ENCODE results near the gene TNKS2.

TNKS2 gene

DNA sequence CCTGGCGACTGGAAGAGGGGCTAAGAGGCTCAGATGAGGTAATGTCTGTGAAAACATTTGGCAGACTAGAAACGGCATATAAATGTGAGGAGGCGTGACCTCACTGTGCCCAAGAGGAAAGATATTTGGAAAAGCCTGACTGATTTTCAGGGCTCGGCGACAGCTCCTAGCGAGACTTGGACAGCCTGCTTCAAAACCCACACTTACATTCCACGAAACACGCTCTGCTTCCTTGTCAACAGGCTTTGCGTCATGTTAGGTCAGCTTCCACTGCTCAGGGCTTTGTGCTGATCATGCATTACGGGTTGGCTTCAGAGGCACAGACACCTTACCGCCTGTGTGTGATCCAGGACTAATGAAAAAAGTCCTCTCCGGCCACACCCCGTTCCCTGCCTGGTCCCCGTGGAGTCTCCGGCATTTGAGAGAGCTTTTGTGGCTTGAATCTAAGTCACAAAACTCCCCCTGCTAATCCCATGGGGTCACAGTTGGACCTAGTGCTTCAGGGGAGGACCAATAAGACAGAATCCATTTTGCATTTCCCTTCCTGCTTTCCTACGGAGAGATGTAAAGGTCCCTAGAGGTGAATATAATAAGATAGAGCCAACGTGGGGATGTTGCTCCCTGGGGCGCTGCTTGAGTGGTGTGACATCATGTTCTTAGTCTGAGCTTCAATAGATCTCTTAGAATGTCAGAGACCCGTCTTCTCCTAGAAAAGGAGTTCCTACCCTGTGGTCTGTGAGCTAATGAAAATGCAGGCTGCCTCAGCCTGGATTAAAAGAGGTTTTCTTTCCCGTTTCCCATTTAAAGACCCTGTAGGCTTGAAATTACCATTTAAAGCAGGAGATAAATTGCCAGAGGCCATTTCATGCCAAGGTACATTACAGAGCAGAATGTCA lies 85.6 kb downstream of the TNKS2 start:
- H3K27me3 ChIP-seq (ENCODE audit: control insufficient read depth in 1 of 2, insufficient read depth in 1 of 2, low read length in 2 of 2) = no peaks in the 10 kb centered on the region
- H3K4me3 ChIP-seq (ENCODE audit: insufficient read depth in 1 of 2, low read depth in 1 of 2, low read length in 2 of 2) = peak overlapping the region in 1 of 2 experiments; percentile 46
- H2AFZ ChIP-seq (ENCODE audit: low read depth, low read length) = peak overlapping the region; percentile 18
- H3K79me1 ChIP-seq (replicated peaks; ENCODE audit: low read length, poor library complexity, severe bottlenecking) = no peaks in the 10 kb centered on the region
- H3K14ac ChIP-seq (ENCODE audit: low read length in 2 of 2) = peak overlapping the region in 1 of 2 experiments; percentile 87
- H2BK120ac ChIP-seq (ENCODE audit: low read depth, low read length) = no peak overlapping the region
- H2AK5ac ChIP-seq (ENCODE audit: low read length, severe bottlenecking) = no peak overlapping the region
- peak overlapping the region; percentile 78 for H4K8ac ChIP-seq (ENCODE audit: low read length)
- peaks cover 7% of the 10 kb centered on the region for H3K4me1 ChIP-seq (ENCODE audit: control insufficient read depth, insufficient read depth, low read depth, low read length)
- H3K18ac ChIP-seq (ENCODE audit: low read depth in 1 of 2, low read length in 2 of 2) = peak overlapping the region in 1 of 2 experiments; percentile 73
- no peaks in the 10 kb centered on the region for H3K36me3 ChIP-seq (ENCODE audit: control insufficient read depth in 1 of 2, insufficient read depth in 2 of 2, low read depth in 1 of 2, low read length in 2 of 2)
- no peak overlapping the region for H2BK5ac ChIP-seq (ENCODE audit: low read depth, low read length, poor library complexity, severe bottlenecking)
- DNase-seq = peak; percentile 45
- peak overlapping the region; percentile 41 for H3K4me2 ChIP-seq (ENCODE audit: low read length, poor library complexity, severe bottlenecking)
- no peak overlapping the region for H4K91ac ChIP-seq (ENCODE audit: low read length)
- no peak overlapping the region for H3K23ac ChIP-seq (ENCODE audit: low read length in 2 of 2)
- peak overlapping the region in 1 of 2 experiments; percentile 67 for H3K4ac ChIP-seq (ENCODE audit: low read depth in 1 of 2, low read length in 2 of 2)
- no peaks in the 10 kb centered on the region for H3K9me3 ChIP-seq (ENCODE audit: control insufficient read depth, low read length)
- H2BK12ac ChIP-seq (ENCODE audit: low read length in 2 of 2) = peak overlapping the region in 1 of 2 experiments; percentile 71
- H3K9ac ChIP-seq (ENCODE audit: low read length) = peak overlapping the region; percentile 55
- no peak overlapping the region for H3K27ac ChIP-seq (ENCODE audit: low read length, poor library complexity, severe bottlenecking)
- WGBS = 54% methylated on average over 20 of the region's 20 CpGs
- H2BK15ac ChIP-seq (ENCODE audit: low read depth, poor library complexity, severe bottlenecking) = no peak overlapping the region

DNA sequence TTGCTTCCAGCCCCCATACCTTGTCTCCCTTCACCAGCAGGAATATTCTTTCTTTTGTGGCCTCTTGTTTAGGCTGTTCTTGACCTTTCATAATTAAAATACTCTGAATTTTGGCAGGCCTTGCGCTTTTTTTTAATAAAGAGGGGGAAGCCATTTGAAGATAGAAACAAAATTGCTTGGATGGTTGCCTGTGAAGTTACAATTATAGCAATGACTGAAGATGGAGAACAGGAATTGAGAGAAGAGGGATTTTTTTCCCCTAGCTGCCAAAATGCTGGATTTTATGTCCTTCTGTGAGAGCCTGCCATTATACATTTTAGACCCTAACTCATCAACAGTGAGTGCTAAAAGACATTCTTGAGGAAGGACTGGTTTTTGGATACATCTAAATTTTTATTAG lies 86.3 kb downstream of the TNKS2 start:
- no peak overlapping the region for H3K4me2 ChIP-seq (ENCODE audit: low read length, poor library complexity, severe bottlenecking)
- H3K4ac ChIP-seq (ENCODE audit: low read depth in 1 of 2, low read length in 2 of 2) = no peak overlapping the region
- no peak overlapping the region for H3K23ac ChIP-seq (ENCODE audit: low read length in 2 of 2)
- no peak overlapping the region for H3K27ac ChIP-seq (ENCODE audit: low read length, poor library complexity, severe bottlenecking)
- H3K18ac ChIP-seq (ENCODE audit: low read depth in 1 of 2, low read length in 2 of 2) = peak overlapping the region in 1 of 2 experiments; percentile 22
- no peak overlapping the region for H3K4me3 ChIP-seq (ENCODE audit: insufficient read depth in 1 of 2, low read depth in 1 of 2, low read length in 2 of 2)
- no peak overlapping the region for H2BK120ac ChIP-seq (ENCODE audit: low read depth, low read length)
- H2BK5ac ChIP-seq (ENCODE audit: low read depth, low read length, poor library complexity, severe bottlenecking) = no peak overlapping the region
- DNase-seq = no peak
- H2AK5ac ChIP-seq (ENCODE audit: low read length, severe bottlenecking) = no peak overlapping the region
- H3K27me3 ChIP-seq (ENCODE audit: control insufficient read depth in 1 of 2, insufficient read depth in 1 of 2, low read length in 2 of 2) = no peaks in the 10 kb centered on the region
- no peak overlapping the region for H2AFZ ChIP-seq (ENCODE audit: low read depth, low read length)
- no peaks in the 10 kb centered on the region for H3K36me3 ChIP-seq (ENCODE audit: control insufficient read depth in 1 of 2, insufficient read depth in 2 of 2, low read depth in 1 of 2, low read length in 2 of 2)
- no peaks in the 10 kb centered on the region for H3K79me1 ChIP-seq (replicated peaks; ENCODE audit: low read length, poor library complexity, severe bottlenecking)
- H3K14ac ChIP-seq (ENCODE audit: low read length in 2 of 2) = no peak overlapping the region
- no peak overlapping the region for H4K8ac ChIP-seq (ENCODE audit: low read length)
- no peak overlapping the region for H3K9ac ChIP-seq (ENCODE audit: low read length)
- H4K91ac ChIP-seq (ENCODE audit: low read length) = no peak overlapping the region
- no peaks in the 10 kb centered on the region for H3K9me3 ChIP-seq (ENCODE audit: control insufficient read depth, low read length)
- H2BK15ac ChIP-seq (ENCODE audit: low read depth, poor library complexity, severe bottlenecking) = no peak overlapping the region
- WGBS = 94% methylated on average over 1 of the region's 1 CpG
- H3K4me1 ChIP-seq (ENCODE audit: control insufficient read depth, insufficient read depth, low read depth, low read length) = peaks cover 7% of the 10 kb centered on the region
- H2BK12ac ChIP-seq (ENCODE audit: low read length in 2 of 2) = no peak overlapping the region

- over 99% methylated on average over 6 of the region's 9 CpGs for WGBS
- Histone ChIP-seq H3K27ac (ENCODE audit: low read length, poor library complexity, severe bottlenecking) (no peak overlapping the region), H3K9ac (ENCODE audit: low read length) (no peak overlapping the region), H2BK15ac (ENCODE audit: low read depth, poor library complexity, severe bottlenecking) (no peak overlapping the region), H4K91ac (ENCODE audit: low read length) (no peak overlapping the region), H3K23ac (ENCODE audit: low read length in 2 of 2) (no peak overlapping the region), H2BK5ac (ENCODE audit: low read depth, low read length, poor library complexity, severe bottlenecking) (no peak overlapping the region), H4K8ac (ENCODE audit: low read length) (no peak overlapping the region), H3K4ac (ENCODE audit: low read depth in 1 of 2, low read length in 2 of 2) (no peak overlapping the region), H3K4me2 (ENCODE audit: low read length, poor library complexity, severe bottlenecking) (no peak overlapping the region), H3K9me3 (ENCODE audit: control insufficient read depth, low read length) (no peaks in the 10 kb centered on the region), H3K4me1 (ENCODE audit: control insufficient read depth, insufficient read depth, low read depth, low read length) (peaks cover 6% of the 10 kb centered on the region), H3K14ac (ENCODE audit: low read length in 2 of 2) (no peak overlapping the region), H3K36me3 (ENCODE audit: control insufficient read depth in 1 of 2, insufficient read depth in 2 of 2, low read depth in 1 of 2, low read length in 2 of 2) (no peaks in the 10 kb centered on the region), H3K4me3 (ENCODE audit: insufficient read depth in 1 of 2, low read depth in 1 of 2, low read length in 2 of 2) (no peak overlapping the region), H3K18ac (ENCODE audit: low read depth in 1 of 2, low read length in 2 of 2) (no peak overlapping the region), H3K79me1 (replicated peaks; ENCODE audit: low read length, poor library complexity, severe bottlenecking) (no peaks in the 10 kb centered on the region), H2BK120ac (ENCODE audit: low read depth, low read length) (no peak overlapping the region), H2AK5ac (ENCODE audit: low read length, severe bottlenecking) (no peak overlapping the region), H3K27me3 (ENCODE audit: control insufficient read depth in 1 of 2, insufficient read depth in 1 of 2, low read length in 2 of 2) (no peaks in the 10 kb centered on the region), H2BK12ac (ENCODE audit: low read length in 2 of 2) (no peak overlapping the region), H2AFZ (ENCODE audit: low read depth, low read length) (no peak overlapping the region)
- no peak for DNase-seq
These were observed 87.3 kb downstream of the TNKS2 start for GRCh38 chr10:91885362-91886079.

DNA sequence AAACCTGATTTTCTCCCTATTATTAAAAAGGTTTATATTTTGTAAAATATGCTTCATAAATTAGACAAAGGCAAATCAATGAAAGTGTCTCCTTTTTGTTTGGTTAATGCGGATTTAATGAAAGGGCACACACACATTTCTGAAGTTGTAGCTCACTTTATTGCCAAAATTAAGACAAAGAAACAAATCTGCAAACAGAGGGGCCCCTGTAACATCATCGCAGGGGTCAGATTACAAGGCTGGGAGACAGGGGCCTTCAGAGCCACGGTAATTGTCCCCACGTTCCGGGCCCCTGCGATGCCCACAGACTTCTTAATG lies 88.7 kb downstream of the TNKS2 start:
- H3K4me3 ChIP-seq (ENCODE audit: insufficient read depth in 1 of 2, low read depth in 1 of 2, low read length in 2 of 2) = peak overlapping the region; percentile 64 to 88
- H3K27ac ChIP-seq (ENCODE audit: low read length, poor library complexity, severe bottlenecking) = no peak overlapping the region
- H2AFZ ChIP-seq (ENCODE audit: low read depth, low read length) = peak overlapping the region; percentile 73
- peaks cover 8% of the 10 kb centered on the region for H3K4me1 ChIP-seq (ENCODE audit: control insufficient read depth, insufficient read depth, low read depth, low read length)
- WGBS = 7% methylated on average over 6 of the region's 6 CpGs
- H3K18ac ChIP-seq (ENCODE audit: low read depth in 1 of 2, low read length in 2 of 2) = peak overlapping the region in 1 of 2 experiments; percentile 61
- H3K14ac ChIP-seq (ENCODE audit: low read length in 2 of 2) = no peak overlapping the region
- no peaks in the 10 kb centered on the region for H3K79me1 ChIP-seq (replicated peaks; ENCODE audit: low read length, poor library complexity, severe bottlenecking)
- peak overlapping the region; percentile 78 for H3K9ac ChIP-seq (ENCODE audit: low read length)
- peak overlapping the region; percentile 74 for H4K8ac ChIP-seq (ENCODE audit: low read length)
- DNase-seq = no peak
- H3K9me3 ChIP-seq (ENCODE audit: control insufficient read depth, low read length) = no peaks in the 10 kb centered on the region
- H4K91ac ChIP-seq (ENCODE audit: low read length) = peak overlapping the region; percentile 87
- no peak overlapping the region for H2BK15ac ChIP-seq (ENCODE audit: low read depth, poor library complexity, severe bottlenecking)
- peak overlapping the region in 1 of 2 experiments; percentile 81 for H3K4ac ChIP-seq (ENCODE audit: low read depth in 1 of 2, low read length in 2 of 2)
- H2BK12ac ChIP-seq (ENCODE audit: low read length in 2 of 2) = peak overlapping the region in 1 of 2 experiments; percentile 37
- H2BK5ac ChIP-seq (ENCODE audit: low read depth, low read length, poor library complexity, severe bottlenecking) = no peak overlapping the region
- peak overlapping the region; percentile 94 for H3K4me2 ChIP-seq (ENCODE audit: low read length, poor library complexity, severe bottlenecking)
- H2BK120ac ChIP-seq (ENCODE audit: low read depth, low read length) = peak overlapping the region; percentile 66
- H3K23ac ChIP-seq (ENCODE audit: low read length in 2 of 2) = no peak overlapping the region
- H2AK5ac ChIP-seq (ENCODE audit: low read length, severe bottlenecking) = no peak overlapping the region
- no peaks in the 10 kb centered on the region for H3K36me3 ChIP-seq (ENCODE audit: control insufficient read depth in 1 of 2, insufficient read depth in 2 of 2, low read depth in 1 of 2, low read length in 2 of 2)
- H3K27me3 ChIP-seq (ENCODE audit: control insufficient read depth in 1 of 2, insufficient read depth in 1 of 2, low read length in 2 of 2) = no peaks in the 10 kb centered on the region

All from mesenchymal stem cell (in vitro differentiated cells and primary cell).